Stimulated activated CD4-positive, alpha-beta T cell treated with anti-CD3 and anti-CD28 coated beads, TNF-alpha, amount 100 ng/mL, for 24 hours (primary cell): ENCODE results near the gene MAPT.
"Not testable (repeated sequence)": the region's sequence is repeated elsewhere in the genome, so short reads cannot be mapped to it uniquely, and the experiment has no call there.

Source experiments
- DNase-seq, 3 experiments: peaks; one replicate each; pipeline ENCODE4 v3.0.0-alpha.2; 2020; ENCODE audit warnings: low read depth in 3 of 3

MAPT gene

GRCh38 chr17:45862127-45862526 lies 32.2 kb upstream of the MAPT start:
- DNase-seq: not testable (repeated sequence)

GRCh38 chr17:45863857-45864654 lies 30.3 kb upstream of the MAPT start:
- DNase-seq: no peak

DNA sequence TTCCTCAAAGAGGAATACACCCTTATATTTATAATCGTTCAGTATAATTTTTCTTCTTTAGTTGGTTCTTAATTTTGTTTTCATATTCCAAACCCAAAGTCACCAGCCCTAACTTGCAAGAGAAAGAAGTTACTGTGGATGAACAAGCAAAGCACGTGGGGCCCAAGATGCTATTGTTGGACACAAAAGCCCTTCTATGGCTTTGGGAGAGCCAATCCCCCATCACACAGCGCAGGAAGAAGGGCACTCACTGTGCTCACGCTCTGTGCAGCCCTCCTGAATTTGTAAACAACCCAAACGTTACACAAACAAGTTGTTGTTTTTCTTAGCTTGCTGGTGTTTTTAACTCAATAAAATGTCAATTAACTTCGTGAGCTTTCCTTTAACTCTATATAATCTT lies 27.2 kb upstream of the MAPT start:
- no peak for DNase-seq

DNA sequence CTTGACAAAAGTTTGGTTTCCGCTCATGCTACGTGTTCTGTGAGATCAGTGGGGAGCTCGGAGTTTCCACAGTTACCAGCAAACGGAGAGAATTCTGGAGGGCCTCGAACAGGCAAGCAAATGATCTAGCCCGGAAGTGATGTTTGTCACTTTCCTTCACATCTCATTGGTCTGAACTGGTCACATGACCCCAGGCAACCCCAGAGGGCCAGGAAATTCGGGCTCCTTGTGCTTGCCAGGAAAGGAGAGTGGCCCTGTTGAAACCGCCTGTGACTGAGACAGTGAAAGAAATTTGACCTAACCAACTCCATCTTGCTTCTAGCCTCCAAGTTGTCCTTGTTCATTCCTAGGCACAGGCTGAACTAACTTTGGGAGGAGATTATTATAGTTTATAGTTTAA lies 26.7 kb upstream of the MAPT start:
- DNase-seq: no peak

DNA sequence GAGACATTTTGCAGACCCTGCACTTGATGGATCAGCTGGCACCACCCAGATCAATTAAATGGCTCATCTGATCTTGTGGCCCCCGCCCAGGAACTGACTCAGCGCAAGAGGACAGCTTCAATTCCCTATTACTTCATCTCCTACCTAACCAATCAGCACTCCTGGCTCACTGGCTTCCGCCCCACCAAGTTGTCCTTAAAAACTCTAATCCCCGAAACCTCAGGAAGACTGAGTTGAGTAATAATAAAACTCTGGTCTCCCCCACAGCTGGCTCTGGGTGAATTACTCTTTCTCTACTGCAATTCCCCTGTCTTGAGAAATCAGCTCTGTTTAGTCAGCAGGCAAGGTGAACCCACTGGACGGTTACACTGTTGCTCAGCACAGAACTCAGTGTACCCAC lies 26.1 kb upstream of the MAPT start:
- DNase-seq: no peak

GRCh38 chr17:45869676-45870341 lies 24.5 kb upstream of the MAPT start:
- DNase-seq: no peak

DNA sequence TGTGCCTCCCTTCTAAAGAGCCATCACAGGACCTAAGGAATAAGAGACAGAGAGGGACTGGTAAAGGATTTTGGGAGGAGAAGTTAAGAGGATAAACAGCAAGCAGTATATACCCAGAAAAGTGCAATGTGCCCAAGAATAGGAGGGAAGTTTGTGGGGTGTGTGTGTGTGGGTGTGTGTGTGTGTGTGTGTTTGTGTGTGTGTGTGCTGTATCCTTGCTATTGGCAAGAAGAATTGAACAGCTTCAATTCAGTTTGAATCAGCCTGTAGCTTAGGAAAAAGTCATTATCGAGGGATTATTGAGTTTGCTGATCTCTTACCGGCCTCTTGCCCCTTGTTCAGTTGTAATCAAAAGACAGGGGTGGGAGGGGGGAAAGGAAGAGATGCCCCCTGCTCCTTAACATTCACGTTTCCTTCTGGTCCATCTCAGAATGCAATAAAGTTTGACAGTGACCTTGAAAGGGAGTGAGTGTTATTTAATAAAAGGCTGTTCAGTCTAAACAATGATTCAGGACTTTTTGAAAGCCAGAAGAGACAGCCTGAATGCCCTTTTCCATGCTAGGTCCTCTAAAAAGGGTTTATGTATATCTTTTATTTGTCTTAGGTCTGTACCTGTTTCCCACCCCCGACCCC lies 23.9 kb upstream of the MAPT start:
- DNase-seq: no peak

DNA sequence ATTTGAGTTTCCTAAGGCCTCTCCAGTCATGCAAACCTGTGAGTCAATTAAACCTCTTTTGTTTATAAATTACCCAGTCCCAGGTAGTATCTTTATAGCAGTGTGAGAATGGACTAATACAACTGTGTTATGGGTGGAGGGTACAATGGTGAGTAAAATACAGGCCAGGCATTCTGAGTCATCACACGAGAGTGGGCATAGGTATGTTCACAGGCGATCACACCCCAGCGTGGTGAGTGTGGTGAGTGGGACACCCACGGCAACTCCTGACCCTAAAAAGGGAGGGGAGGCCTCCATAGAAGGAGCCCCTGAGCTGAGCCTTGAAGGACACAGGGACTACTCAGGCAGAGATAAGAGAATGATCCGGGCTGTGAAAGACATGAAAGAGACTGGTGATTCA lies 22.6 kb upstream of the MAPT start:
- no peak for DNase-seq

DNA sequence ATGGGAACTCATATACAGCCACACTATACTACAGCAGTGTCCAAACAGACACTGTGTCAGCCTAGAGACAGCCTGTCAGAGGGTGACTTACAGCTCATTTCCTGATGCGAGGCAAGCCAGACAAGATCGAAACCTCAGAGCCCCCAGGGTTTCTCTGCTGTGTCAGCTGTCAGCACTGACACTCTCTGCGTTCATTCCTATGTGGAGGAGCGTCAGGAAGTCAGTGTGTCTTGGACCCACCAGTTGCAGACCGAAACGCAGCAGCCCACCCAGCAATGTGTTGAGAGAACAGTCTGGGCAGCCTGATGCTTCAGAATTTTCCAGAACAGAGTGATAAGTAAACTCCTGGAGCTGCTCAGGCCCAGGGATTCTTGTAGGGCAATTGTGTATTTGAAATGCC lies 20.6 kb upstream of the MAPT start:
- peak in 1 of 3 experiments; percentile 36 for DNase-seq

DNA sequence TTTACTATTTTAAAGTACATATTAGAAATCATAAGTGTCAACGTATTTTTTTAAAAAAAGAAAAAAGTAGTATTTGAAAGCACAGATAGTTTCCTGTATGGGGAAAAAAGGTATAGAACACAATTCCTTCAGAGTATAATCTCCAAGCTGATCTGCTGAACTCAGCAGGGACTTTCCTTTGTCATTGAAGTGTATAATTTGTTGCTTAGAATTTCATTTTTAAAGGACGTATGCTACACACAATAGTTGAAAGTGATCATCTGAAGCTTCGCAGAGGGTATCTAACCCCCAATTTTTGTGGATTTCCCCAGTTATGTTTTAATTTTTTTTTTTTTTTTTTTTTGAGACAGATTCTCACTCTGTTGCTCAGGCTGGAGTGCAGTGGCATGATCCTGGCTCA lies 20.2 kb upstream of the MAPT start:
- no peak for DNase-seq

GRCh38 chr17:45876539-45876938 lies 17.8 kb upstream of the MAPT start:
- DNase-seq: no peak

- DNase-seq: no peak
Observed at GRCh38 chr17:45877467-45877866, 16.9 kb upstream of the MAPT start.

- no peak for DNase-seq
Observed at GRCh38 chr17:45883063-45883462, 11.3 kb upstream of the MAPT start.

DNA sequence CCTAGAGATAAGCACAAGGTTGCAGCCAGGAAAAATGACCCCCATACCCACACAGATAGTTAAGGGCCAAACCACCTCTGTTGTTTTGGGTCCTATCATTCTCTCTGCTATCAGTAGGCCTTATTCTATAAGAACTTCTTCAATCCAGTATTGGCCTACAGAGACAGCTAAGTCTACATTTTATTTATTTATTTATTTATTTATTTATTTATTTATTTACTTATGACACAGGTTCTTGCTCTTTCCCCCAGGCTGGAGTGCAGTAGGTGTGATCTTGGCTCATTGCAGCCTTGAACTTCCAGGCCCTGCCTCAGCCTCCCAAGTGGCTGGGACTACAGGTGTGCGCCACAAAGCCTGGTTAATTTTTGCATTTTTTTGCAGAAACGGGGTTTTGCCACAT lies 7.5 kb upstream of the MAPT start:
- DNase-seq: no peak

DNA sequence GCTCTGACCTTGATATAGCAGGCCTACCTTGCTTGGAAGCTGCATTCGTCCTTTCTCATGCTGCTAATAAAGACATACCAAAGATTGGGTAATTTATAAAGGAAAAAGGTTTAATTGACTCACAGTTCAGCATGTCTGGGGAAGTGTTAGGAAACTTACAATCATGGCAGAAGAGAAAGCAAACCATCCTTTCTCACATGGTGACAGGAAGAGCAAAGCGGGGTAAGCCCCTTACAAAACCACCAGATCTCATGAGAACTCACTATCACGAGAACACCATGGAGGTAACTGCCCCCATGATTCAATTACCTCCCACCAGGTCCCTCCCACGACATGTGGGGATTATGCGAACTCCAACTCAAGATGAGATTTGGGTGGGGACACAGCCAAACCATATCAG lies 6.0 kb upstream of the MAPT start:
- no peak for DNase-seq

DNA sequence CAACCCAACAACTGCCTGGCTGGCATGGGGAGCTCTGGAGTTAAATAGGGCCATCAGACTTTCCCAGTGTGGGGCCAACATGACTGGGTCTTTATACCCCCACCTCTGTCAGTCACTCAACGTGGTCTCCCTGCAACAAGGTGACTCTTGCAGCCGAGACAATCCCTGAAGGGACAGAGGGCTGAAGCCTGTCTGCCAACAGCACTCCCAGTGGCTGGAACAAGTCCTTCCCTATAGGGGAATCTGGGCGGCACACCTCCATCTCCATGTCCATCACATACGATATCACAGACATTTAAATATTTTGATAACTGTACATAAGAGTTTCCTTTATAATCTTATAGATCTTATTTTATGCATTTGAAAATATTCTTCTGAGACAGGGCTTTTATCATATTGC lies 4.8 kb upstream of the MAPT start:
- no peak for DNase-seq

GRCh38 chr17:45893725-45894021 lies 681 bp upstream of the MAPT start:
- DNase-seq: no peak

DNA sequence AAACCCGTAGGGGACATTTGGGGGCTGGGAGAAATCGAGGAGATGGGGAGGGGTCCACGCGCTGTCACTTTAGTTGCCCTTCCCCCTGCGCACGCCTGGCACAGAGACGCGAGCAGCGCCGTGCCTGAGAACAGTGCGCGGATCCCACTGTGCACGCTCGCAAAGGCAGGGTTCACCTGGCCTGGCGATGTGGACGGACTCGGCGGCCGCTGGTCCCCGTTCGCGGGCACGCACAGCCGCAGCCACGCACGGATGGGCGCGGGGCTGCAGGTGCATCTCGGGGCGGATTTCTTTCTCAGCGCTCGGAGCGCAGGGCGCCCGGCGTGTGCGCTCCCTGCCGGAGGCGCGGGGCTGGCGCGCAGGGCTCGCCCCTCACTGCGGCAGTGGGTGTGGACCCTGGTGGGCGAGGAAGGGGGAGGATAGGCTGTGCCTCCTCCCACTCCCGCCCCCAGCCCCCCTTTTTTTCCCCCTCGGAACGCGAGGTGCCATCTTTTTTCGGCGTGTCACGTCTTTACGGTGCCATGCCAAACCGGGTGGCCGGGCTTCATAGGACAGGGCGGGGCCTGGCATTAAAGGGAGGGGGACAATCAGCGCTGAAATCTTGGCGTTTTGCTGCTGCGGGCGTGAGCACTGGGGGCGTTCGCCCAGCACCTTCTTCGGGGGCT lies 1.1 kb downstream of the MAPT start:
- no peak for DNase-seq

- DNase-seq: no peak
Observed at GRCh38 chr17:45895969-45896785, 1.8 kb downstream of the MAPT start.

GRCh38 chr17:45896803-45897693 lies 2.7 kb downstream of the MAPT start:
- no peak for DNase-seq

- no peak for DNase-seq
Observed at GRCh38 chr17:45900136-45900535, 5.8 kb downstream of the MAPT start.
